Urinary bladder (tissue), 4 donors: ENCODE measurements around the gene SMARCD1. TPM values are rescaled to one million over a fixed set of nuclear protein-coding genes. Genes with fewer than 3 reads are reported as not detected.
"Not testable (repeated sequence)": the region's sequence is repeated elsewhere in the genome, so short reads cannot be mapped to it uniquely, and the experiment has no call there.

Source experiments
- DNase-seq: peaks from one replicate; pipeline ENCODE4 v3.0.0-alpha.2; 2015; ENCODE audit errors: extremely low spot score
- H3K27ac ChIP-seq: one replicate; pipeline ENCODE4 v1.5.1; 2013; ENCODE audit warnings: low read depth, mild to moderate bottlenecking, moderate library complexity
- H3K36me3 ChIP-seq: one replicate; pipeline ENCODE4 v1.6.1; 2013; ENCODE audit warnings: mild to moderate bottlenecking, moderate library complexity; ENCODE audit not compliant: insufficient read depth
- H3K4me1 ChIP-seq: one replicate; pipeline ENCODE4 v1.6.1; 2013; ENCODE audit warnings: mild to moderate bottlenecking, moderate library complexity; ENCODE audit not compliant: insufficient read depth
- H3K4me3 ChIP-seq: one replicate; pipeline ENCODE4 v1.5.1; 2013; ENCODE audit warnings: low read depth, low read length
- WGBS: extraction: QIAGEN DNeasy Blood & Tissue Kit; methylation state at CpG from one replicate; pipeline ENCODE4 v1.1.7; 2013; 5-methylcytosine and 5-hydroxymethylcytosine counted together
- polyA plus RNA-seq: library from polyadenylated mRNA; stranded (reverse); fragments of 200-250 nt; gene quantifications from one replicate; pipeline ENCODE4 v1.2.3, GENCODE V29; 2013
- total RNA-seq: library from RNA; depleted of rRNA; stranded (reverse); fragments of >200 nt; gene quantifications from one replicate; pipeline ENCODE4 v1.2.3, GENCODE V29; 2014
- donor health status: healthy with polysubstance abuse.
- donor health status: healthy.

SMARCD1 gene
- total and polyA plus RNA-seq, 2 donors = 30.2 to 31.2 TPM

GRCh38 chr12:50127546-50127945 lies 42.4 kb downstream of the SMARCD1 start:
- 80% methylated on average over 2 of the region's 2 CpGs for WGBS
- peaks cover 5% of the 10 kb centered on the region for H3K36me3 ChIP-seq
- H3K4me1 ChIP-seq = peaks cover 3% of the 10 kb centered on the region
- no peak for DNase-seq
- no peak overlapping the region for H3K4me3 ChIP-seq
- H3K27ac ChIP-seq = no peak overlapping the region

- 76% methylated on average over 4 of the region's 4 CpGs for WGBS
- peaks cover 3% of the 10 kb centered on the region for H3K4me1 ChIP-seq
- no peak overlapping the region for H3K4me3 ChIP-seq
- no peak overlapping the region for H3K27ac ChIP-seq
- no peak for DNase-seq
- H3K36me3 ChIP-seq = peaks cover 5% of the 10 kb centered on the region
These were observed 44.1 kb downstream of the SMARCD1 start for GRCh38 chr12:50129290-50129689.

- WGBS = 70% methylated on average over 2 of the region's 2 CpGs
- H3K27ac ChIP-seq = no peak overlapping the region
- no peaks in the 10 kb centered on the region for H3K4me1 ChIP-seq
- H3K36me3 ChIP-seq = peaks cover 5% of the 10 kb centered on the region
- DNase-seq = no peak
- H3K4me3 ChIP-seq = no peak overlapping the region
These were observed 47.5 kb downstream of the SMARCD1 start for GRCh38 chr12:50132505-50133135.

- Histone ChIP-seq H3K4me1 (no peaks in the 10 kb centered on the region), H3K27ac (no peak overlapping the region), H3K4me3 (no peak overlapping the region), H3K36me3 (peaks cover 3% of the 10 kb centered on the region)
- WGBS = 92% methylated on average over 8 of the region's 8 CpGs
- no peak for DNase-seq
These were observed 57.9 kb downstream of the SMARCD1 start for GRCh38 chr12:50142993-50143392.

GRCh38 chr12:50145439-50145838 lies 60.3 kb downstream of the SMARCD1 start:
- DNase-seq = no peak
- WGBS = 52% methylated on average over 2 of the region's 2 CpGs
- Histone ChIP-seq H3K4me1 (no peaks in the 10 kb centered on the region), H3K36me3 (peaks cover 3% of the 10 kb centered on the region), H3K27ac (no peak overlapping the region), H3K4me3 (no peak overlapping the region)

GRCh38 chr12:50147281-50147680 lies 62.1 kb downstream of the SMARCD1 start:
- WGBS = 99% methylated on average over 4 of the region's 4 CpGs
- Histone ChIP-seq H3K4me1 (no peaks in the 10 kb centered on the region), H3K36me3 (no peaks in the 10 kb centered on the region), H3K27ac (no peak overlapping the region), H3K4me3 (no peak overlapping the region)
- no peak for DNase-seq

GRCh38 chr12:50148011-50148410 lies 62.9 kb downstream of the SMARCD1 start:
- WGBS = 92% methylated on average over 6 of the region's 6 CpGs
- H3K36me3 ChIP-seq, H3K4me1 ChIP-seq, H3K4me3 ChIP-seq, DNase-seq, H3K27ac ChIP-seq: not testable (repeated sequence)

GRCh38 chr12:50149311-50149710 lies 64.2 kb downstream of the SMARCD1 start:
- DNase-seq = no peak
- Histone ChIP-seq H3K4me3 (no peak overlapping the region), H3K27ac (no peak overlapping the region), H3K4me1 (no peaks in the 10 kb centered on the region), H3K36me3 (no peaks in the 10 kb centered on the region)
- 77% methylated on average over 3 of the region's 3 CpGs for WGBS

Other genes starting within 250 kb of the SMARCD1 start
- gene BCDIN3D, start 242.2 kb upstream of the SMARCD1 start, total RNA-seq = 5.8 TPM
- 4.4 TPM for gene BCDIN3D, start 242.2 kb upstream of the SMARCD1 start, polyA plus RNA-seq
- gene FAIM2, start 181.4 kb upstream of the SMARCD1 start, total RNA-seq = 7.4 TPM
- 9.1 TPM for gene FAIM2, start 181.4 kb upstream of the SMARCD1 start, polyA plus RNA-seq
- gene AQP2, start 134.6 kb upstream of the SMARCD1 start, total RNA-seq = not detected
- 0.04 TPM for gene AQP2, start 134.6 kb upstream of the SMARCD1 start, polyA plus RNA-seq
- gene AQP5, start 123.5 kb upstream of the SMARCD1 start, total RNA-seq = 1.4 TPM
- 0.32 TPM for gene AQP5, start 123.5 kb upstream of the SMARCD1 start, polyA plus RNA-seq
- gene AQP6, start 112.4 kb upstream of the SMARCD1 start, total RNA-seq = 0.26 TPM
- 0.08 TPM for gene AQP6, start 112.4 kb upstream of the SMARCD1 start, polyA plus RNA-seq
- gene RACGAP1, start 59.8 kb upstream of the SMARCD1 start, total RNA-seq = 40.0 TPM
- gene RACGAP1, start 59.8 kb upstream of the SMARCD1 start, polyA plus RNA-seq = 10.6 TPM
- gene ASIC1, start 27.7 kb upstream of the SMARCD1 start, total RNA-seq = 2.7 TPM
- gene ASIC1, start 27.7 kb upstream of the SMARCD1 start, polyA plus RNA-seq = 5.4 TPM
- 2.2 TPM for gene GPD1, start 18.7 kb downstream of the SMARCD1 start, total RNA-seq
- gene GPD1, start 18.7 kb downstream of the SMARCD1 start, polyA plus RNA-seq = 16.0 TPM
- gene COX14, start 26.9 kb downstream of the SMARCD1 start, total RNA-seq = 30.5 TPM
- 135 TPM for gene COX14, start 26.9 kb downstream of the SMARCD1 start, polyA plus RNA-seq
- gene CERS5, start 82.0 kb downstream of the SMARCD1 start, total RNA-seq = 51.0 TPM
- 44.7 TPM for gene CERS5, start 82.0 kb downstream of the SMARCD1 start, polyA plus RNA-seq
- gene LIMA1, start 198.2 kb downstream of the SMARCD1 start, total RNA-seq = 137 TPM
- gene LIMA1, start 198.2 kb downstream of the SMARCD1 start, polyA plus RNA-seq = 47.3 TPM